ENCODE measurements around the gene OR51F1.

The OR51F1 gene

DNA sequence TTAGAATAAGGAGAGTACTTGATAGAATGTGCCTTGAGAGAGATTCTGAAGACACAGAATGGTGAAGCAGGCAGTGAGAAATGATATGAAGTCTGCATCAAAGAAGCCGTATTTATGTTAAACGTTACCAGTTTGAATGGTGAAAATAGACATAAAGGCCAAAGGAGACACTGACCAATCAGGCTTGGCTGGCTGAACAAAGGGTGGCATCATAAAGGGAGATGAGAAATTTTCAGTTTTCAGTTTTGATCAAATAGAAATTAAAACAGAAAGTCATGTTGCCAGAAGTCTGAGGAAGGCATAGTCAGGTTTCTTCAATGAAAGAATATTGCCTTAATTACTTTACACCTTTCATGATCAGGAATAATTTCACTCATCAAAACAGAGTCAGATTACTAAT, 6.6 kb downstream of the OR51F1 start:
- H3K27me3 ChIP-seq (ENCODE audit: insufficient read depth, poor library complexity, severe bottlenecking), result peaks cover 2% of the 10 kb centered on the region
- TF ChIP-seq SPI1 (IDR thresholded peaks at IDR 0.05; ENCODE audit: borderline replicate concordance, low read depth) (no peak), POLR2AphosphoS5 (IDR thresholded peaks at IDR 0.05; ENCODE audit: low read depth) (no peak), GABPA (IDR thresholded peaks at IDR 0.05; ENCODE audit: low read depth) (no peak)
- TF ChIP-seq, protein P1, sequence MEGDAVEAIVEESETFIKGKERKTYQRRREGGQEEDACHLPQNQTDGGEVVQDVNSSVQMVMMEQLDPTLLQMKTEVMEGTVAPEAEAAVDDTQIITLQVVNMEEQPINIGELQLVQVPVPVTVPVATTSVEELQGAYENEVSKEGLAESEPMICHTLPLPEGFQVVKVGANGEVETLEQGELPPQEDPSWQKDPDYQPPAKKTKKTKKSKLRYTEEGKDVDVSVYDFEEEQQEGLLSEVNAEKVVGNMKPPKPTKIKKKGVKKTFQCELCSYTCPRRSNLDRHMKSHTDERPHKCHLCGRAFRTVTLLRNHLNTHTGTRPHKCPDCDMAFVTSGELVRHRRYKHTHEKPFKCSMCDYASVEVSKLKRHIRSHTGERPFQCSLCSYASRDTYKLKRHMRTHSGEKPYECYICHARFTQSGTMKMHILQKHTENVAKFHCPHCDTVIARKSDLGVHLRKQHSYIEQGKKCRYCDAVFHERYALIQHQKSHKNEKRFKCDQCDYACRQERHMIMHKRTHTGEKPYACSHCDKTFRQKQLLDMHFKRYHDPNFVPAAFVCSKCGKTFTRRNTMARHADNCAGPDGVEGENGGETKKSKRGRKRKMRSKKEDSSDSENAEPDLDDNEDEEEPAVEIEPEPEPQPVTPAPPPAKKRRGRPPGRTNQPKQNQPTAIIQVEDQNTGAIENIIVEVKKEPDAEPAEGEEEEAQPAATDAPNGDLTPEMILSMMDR (IDR thresholded peaks at IDR 0.05; ENCODE audit: insufficient read depth, low read length), result no peak
- TF ChIP-seq, protein P2, sequence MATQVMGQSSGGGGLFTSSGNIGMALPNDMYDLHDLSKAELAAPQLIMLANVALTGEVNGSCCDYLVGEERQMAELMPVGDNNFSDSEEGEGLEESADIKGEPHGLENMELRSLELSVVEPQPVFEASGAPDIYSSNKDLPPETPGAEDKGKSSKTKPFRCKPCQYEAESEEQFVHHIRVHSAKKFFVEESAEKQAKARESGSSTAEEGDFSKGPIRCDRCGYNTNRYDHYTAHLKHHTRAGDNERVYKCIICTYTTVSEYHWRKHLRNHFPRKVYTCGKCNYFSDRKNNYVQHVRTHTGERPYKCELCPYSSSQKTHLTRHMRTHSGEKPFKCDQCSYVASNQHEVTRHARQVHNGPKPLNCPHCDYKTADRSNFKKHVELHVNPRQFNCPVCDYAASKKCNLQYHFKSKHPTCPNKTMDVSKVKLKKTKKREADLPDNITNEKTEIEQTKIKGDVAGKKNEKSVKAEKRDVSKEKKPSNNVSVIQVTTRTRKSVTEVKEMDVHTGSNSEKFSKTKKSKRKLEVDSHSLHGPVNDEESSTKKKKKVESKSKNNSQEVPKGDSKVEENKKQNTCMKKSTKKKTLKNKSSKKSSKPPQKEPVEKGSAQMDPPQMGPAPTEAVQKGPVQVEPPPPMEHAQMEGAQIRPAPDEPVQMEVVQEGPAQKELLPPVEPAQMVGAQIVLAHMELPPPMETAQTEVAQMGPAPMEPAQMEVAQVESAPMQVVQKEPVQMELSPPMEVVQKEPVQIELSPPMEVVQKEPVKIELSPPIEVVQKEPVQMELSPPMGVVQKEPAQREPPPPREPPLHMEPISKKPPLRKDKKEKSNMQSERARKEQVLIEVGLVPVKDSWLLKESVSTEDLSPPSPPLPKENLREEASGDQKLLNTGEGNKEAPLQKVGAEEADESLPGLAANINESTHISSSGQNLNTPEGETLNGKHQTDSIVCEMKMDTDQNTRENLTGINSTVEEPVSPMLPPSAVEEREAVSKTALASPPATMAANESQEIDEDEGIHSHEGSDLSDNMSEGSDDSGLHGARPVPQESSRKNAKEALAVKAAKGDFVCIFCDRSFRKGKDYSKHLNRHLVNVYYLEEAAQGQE (IDR thresholded peaks at IDR 0.05; ENCODE audit: insufficient replicate concordance, low read depth), result no peak
- no peak overlapping the region for H3K4me3 ChIP-seq (replicated peaks; ENCODE audit: insufficient read depth, low read length)
- DNase-seq (ENCODE audit: low read depth in 1 of 2, low spot score in 1 of 2), result no peak
- no peak overlapping the region for H3K27ac ChIP-seq (replicated peaks)

DNA sequence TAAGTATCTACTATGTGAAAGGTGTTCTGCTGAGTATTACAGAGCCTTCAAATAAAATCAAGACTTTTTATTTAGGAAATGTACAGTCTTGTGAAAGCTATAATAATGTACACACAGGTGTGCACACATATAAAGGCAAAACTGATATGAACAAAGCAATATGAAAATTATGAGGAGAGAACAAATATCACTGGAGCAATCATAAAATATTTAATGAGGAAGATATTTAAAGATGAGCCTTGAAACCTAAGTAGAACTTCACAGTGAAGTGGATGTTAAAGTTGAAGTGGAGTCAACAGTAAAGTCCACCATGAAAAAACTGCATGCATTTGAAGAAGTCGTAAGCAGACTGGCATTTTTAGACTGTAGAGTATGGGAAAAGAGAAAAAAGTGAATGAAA, 18.5 kb downstream of the OR51F1 start:
- TF ChIP-seq GABPA (IDR thresholded peaks at IDR 0.05; ENCODE audit: low read depth), result no peak
- TF ChIP-seq, protein P2 (IDR thresholded peaks at IDR 0.05; ENCODE audit: insufficient replicate concordance, low read depth), result no peak
- DNase-seq (ENCODE audit: low read depth in 1 of 2, low spot score in 1 of 2), result no peak
- no peak overlapping the region for H3K27ac ChIP-seq (replicated peaks)
- H3K4me3 ChIP-seq (replicated peaks; ENCODE audit: insufficient read depth, low read length), result no peak overlapping the region
- H3K27me3 ChIP-seq (ENCODE audit: insufficient read depth, poor library complexity, severe bottlenecking), result peaks cover 2% of the 10 kb centered on the region

DNA sequence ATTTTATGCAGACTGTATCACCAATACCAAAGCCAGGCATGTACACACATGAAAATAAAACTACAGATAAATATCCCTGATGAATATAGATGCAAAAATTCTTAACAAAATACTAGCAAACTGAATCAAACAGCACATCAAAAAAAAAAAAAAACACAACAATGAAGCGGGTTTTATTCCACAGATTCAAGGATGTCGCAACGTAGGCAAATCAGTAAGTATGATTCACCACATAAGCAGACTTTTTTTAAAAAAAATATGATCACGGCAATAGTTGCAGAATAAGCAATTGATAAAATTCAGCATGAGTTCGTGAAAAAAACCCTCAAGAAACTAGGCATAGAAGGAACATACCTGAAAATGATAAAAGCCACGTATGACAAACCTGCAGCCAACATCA, 21.3 kb downstream of the OR51F1 start:
- TF ChIP-seq SPI1 (IDR thresholded peaks at IDR 0.05; ENCODE audit: borderline replicate concordance, low read depth), result no peak
- TF ChIP-seq, protein P1 (IDR thresholded peaks at IDR 0.05; ENCODE audit: insufficient read depth, low read length), result no peak
- TF ChIP-seq, protein P2 (IDR thresholded peaks at IDR 0.05; ENCODE audit: insufficient replicate concordance, low read depth), result no peak
- no peak for TF ChIP-seq POLR2AphosphoS5 (IDR thresholded peaks at IDR 0.05; ENCODE audit: low read depth)
- no peak for TF ChIP-seq GABPA (IDR thresholded peaks at IDR 0.05; ENCODE audit: low read depth)
- DNase-seq (ENCODE audit: low read depth in 1 of 2, low spot score in 1 of 2), result no peak
- Histone ChIP-seq H3K4me3 (replicated peaks; ENCODE audit: insufficient read depth, low read length) (no peak overlapping the region), H3K27ac (replicated peaks) (no peak overlapping the region), H3K27me3 (ENCODE audit: insufficient read depth, poor library complexity, severe bottlenecking) (peaks cover 2% of the 10 kb centered on the region)

DNA sequence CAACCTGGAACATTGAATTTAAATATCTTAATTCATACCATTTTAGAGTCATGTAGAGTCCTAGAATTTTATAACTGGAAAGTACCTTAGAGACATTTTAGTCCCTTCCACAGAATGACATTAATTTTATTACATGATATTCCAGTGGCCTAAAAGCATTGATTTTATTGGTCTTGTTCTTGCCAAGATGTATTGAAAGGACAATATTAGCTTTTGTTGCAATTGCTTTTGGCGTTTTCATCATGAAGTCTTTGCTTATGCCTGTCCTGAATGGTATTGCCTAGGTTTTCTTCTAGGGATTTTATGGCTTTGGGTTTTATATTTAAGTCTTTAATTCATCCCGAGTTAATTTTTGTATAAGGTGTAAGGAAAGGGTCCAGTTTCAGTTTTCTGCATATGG, 29.0 kb downstream of the OR51F1 start:
- TF ChIP-seq, protein P1 (IDR thresholded peaks at IDR 0.05; ENCODE audit: insufficient read depth, low read length), result no peak
- TF ChIP-seq GABPA (IDR thresholded peaks at IDR 0.05; ENCODE audit: low read depth) (no peak), SPI1 (IDR thresholded peaks at IDR 0.05; ENCODE audit: borderline replicate concordance, low read depth) (no peak), POLR2AphosphoS5 (IDR thresholded peaks at IDR 0.05; ENCODE audit: low read depth) (no peak)
- TF ChIP-seq, protein P2 (IDR thresholded peaks at IDR 0.05; ENCODE audit: insufficient replicate concordance, low read depth), result no peak
- Histone ChIP-seq H3K27ac (replicated peaks) (no peak overlapping the region), H3K4me3 (replicated peaks; ENCODE audit: insufficient read depth, low read length) (no peak overlapping the region), H3K27me3 (ENCODE audit: insufficient read depth, poor library complexity, severe bottlenecking) (no peaks in the 10 kb centered on the region)
- no peak for DNase-seq (ENCODE audit: low read depth in 1 of 2, low spot score in 1 of 2)

All from HL-60 (cell line).